Stimulated activated CD8-positive, alpha-beta memory T cell treated with anti-CD3 and anti-CD28 coated beads, Interleukin-15, amount 100 ng/mL, for 48 hours (primary cell): ENCODE results near the gene SULT1E1.
"Not testable (repeated sequence)": the region's sequence is repeated elsewhere in the genome, so short reads cannot be mapped to it uniquely, and the experiment has no call there.

Experiments used
- DNase-seq, 2 donors: peaks; one replicate each; pipeline ENCODE4 v3.0.0-alpha.2; 2020; ENCODE audit warnings: low read depth in 2 of 2

SULT1E1 gene

DNA sequence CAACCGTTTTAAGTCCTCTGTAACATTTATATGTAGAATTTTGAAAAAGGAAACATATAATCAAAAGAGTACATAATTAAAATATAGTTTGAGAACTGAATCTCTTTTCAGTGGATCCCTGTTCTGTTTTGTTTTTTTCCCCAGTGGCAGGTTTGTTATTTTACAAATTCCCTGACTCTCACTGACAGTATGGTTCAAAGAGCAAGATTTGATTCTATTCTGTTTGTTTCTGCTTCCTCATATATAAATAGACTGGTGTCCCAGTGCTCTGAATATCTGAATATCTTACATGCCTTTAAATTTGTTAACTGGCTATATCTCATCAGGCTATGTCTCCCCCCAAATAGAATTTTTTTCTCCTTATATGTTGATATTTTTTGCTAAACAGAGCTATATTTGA, 16.6 kb downstream of the SULT1E1 start:
- no peak for DNase-seq

DNA sequence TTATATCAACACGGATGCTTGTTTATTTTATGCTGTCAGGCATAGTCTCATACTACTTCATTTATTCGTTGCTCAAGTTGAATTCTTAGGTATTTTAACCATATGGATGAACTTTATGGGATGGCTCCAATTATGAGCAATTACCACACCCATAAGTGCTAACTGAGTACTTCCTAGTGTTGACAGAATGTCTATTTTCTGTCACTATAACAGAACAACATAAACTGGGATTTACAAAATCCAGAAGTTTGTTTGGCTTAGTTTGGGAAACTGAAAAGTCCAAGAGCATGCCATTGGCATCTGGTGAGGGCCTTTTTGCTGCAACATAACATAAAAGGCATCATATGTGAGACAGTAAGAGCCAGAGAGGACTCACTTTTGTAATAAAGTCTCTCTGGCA, 21.0 kb downstream of the SULT1E1 start:
- DNase-seq: no peak

DNA sequence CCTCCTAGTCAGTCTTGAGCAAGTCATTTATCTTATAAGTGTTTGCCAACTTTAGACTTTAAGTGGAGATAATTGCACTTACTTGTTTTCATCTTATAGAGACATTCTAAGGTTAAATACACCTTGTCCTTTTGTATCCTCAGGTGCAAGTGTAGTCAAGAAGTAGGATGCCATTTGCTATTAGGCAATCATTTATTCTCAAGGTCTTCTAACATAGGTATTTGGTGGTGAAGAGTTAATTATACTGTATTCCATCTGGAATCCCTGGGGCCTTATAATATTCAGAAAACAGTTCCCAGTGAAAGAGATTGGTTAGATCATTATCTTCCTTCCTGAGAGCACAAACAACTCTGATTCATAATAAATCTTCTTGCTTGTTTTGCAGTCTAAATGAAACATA, 23.7 kb downstream of the SULT1E1 start:
- DNase-seq: no peak

GRCh38 chr4:69835766-69836165, 24.2 kb downstream of the SULT1E1 start:
- no peak for DNase-seq

GRCh38 chr4:69833251-69833650, 26.7 kb downstream of the SULT1E1 start:
- DNase-seq: no peak

DNA sequence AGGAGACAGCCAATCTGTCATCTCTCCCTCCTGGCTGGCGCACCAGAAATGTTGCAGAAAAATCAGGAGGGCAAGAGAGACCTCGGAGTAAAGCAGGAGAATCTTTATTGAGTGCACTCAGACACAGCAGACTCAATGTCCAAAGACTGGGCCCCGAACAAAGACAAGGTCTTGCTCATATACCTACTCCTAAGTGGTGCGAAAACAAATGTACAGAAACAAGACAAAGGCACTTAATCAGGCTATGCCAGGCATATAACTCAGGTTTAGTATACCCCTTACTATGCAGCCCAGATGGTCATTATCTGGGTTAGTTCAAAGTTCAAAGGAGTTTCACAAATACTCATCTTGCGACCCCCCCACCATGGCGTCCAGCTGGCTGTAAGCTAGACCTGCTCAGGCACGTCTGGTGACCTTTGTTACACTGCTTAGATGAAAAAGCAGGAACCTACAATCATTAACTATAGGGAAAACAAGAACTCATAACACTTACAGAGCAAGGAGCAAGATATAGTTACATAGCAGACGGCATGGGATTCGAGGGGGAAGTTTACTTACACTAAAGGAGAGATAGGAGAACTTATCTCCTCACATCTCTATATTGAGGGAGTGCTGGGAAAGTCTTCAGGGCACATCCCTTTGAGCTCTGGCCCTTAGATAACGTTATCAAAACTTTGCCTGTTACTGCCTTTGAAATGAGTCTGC, 27.5 kb downstream of the SULT1E1 start:
- no peak for DNase-seq

DNA sequence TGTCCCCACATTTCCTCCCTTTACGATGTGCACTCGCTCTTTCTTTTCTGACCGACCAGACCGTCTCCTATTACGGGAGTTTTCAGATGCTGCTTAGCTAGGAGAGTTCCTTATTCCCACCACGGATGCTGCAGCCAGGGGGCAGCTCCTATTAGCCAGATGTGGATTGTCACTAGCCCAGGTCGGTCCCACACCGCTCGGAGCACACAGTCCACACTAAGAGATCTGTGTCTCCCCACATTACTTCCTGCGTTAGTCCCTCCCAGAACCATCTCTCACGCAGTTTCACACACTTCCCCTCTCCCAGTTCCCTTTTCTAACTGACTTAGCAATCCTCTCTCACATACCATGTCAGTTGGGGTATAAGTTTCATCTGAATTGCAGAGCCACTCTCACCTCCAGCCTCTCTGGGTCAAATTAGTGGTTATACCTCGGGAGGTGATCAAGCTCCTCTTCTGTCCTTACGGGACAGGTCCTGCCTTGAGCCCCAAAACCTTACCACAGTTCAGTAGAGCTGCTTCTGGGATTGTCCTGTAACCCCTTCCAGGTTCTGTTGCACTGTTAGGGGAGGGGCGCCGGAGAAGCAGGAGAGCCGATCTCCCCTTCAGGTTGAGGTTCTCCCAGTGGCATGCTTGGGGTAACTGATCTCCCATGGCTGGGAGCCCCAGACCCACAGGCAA, 28.2 kb downstream of the SULT1E1 start:
- no peak for DNase-seq

DNA sequence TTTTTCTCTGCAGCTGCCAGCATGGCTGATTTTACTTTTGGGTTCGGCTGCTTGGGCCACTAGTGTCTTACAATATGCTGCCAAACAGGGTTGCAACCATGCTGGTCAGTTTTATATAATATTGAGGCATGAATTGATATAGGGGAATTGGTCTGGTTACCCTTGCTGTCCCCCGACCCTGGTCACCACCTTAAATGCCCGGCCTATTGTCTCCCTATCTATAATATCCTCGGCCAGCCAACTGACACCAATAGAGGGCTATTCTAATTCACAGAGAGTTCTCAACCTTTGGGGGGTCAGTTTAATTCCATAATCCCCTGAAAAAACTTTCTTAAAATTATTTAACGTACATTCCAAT, 28.7 kb downstream of the SULT1E1 start:
- no peak for DNase-seq

DNA sequence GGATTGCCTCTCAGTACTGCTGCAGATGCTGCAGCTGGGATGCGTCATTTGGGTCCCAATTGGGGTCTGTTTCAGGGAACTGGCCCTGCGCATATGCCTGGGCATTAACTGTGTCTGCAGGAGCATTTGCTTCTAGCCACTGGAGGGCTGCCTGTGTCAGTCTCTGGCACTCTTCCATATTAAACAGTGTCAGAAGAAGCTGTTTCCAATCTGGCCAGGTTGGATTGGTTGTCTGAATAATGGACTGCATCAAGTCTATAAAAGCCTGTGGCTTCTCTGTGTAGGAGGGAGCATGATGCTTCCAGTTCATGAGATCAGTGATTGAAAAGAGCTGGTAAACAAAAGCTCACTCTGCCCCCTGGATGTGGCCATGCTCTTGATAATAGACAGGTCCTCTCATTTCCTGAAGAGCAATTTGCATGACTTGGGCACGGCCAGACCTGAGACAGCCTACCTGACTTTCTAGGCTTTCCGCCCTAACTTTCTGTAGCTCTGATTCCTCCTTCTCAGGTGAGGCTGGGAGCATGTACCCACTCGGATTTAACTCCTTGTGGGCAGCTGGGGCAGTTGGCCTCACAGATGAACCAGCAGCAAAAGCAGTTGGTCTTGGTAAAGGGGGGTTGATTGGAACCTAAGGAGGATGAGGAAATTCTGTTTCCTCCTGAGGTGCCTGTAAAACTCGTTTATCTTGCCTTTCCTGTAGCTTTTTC, 29.2 kb downstream of the SULT1E1 start:
- DNase-seq: no peak

DNA sequence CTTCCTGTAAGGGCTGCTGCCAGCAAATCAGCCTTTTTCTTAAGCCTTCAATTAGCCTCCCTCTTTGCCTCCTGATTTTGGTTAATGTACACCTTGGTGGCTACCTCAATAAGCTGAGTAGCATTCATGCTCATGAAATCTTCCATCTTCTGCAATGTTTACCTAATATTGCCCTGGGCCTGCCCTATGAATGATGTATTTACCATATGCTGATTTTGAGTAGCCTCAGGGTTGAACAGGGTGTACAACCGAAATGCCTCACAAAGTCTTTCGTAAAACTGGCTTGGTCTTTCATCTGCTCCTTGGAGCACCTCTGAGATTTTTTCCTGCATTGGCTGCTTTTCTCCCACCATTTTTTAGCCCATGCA, 29.8 kb downstream of the SULT1E1 start:
- no peak for DNase-seq

DNA sequence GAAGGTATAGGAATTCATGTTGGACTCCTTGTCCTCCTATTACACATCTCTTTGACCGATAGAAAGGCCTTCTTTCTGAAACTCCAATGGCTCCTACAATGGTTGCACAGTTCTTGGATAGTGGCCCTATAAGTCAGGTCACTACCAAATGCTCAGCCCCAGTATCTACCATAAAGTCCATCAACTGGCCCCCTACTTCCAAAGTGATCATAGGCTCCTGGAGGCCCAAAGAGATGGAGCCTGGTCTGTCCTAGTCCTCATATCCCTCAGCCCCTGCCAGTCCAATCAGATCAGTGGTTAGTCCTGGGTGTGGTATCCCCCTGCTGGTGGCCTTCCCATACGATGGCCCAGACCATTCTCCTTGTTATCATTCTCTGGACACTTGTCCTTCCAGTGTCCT, 30.3 kb downstream of the SULT1E1 start:
- no peak for DNase-seq

DNA sequence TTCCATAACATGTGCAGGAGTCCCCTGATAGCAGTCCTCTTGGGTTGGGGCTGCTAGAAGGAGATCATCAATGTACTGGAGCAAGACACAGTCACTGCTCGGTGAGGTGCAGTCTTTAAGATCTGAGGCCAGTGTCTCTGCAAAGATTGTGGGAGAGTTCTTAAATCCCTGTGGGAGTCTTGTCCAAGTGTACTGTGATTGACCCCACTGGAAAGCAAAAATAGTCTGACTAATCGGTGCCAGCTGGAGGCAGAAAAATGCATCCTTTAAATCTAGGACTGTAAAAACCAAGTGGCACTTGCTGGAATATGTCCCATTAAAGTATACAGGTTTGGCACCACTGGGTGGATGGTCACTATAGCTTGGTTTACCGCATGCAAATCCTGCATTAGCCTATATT, 31.1 kb downstream of the SULT1E1 start:
- DNase-seq: no peak

GRCh38 chr4:69825056-69825455, 34.9 kb downstream of the SULT1E1 start:
- DNase-seq: not testable (repeated sequence)

- DNase-seq: peak; percentile 6 to 9
Measured at GRCh38 chr4:69823481-69824186, 36.3 kb downstream of the SULT1E1 start.

DNA sequence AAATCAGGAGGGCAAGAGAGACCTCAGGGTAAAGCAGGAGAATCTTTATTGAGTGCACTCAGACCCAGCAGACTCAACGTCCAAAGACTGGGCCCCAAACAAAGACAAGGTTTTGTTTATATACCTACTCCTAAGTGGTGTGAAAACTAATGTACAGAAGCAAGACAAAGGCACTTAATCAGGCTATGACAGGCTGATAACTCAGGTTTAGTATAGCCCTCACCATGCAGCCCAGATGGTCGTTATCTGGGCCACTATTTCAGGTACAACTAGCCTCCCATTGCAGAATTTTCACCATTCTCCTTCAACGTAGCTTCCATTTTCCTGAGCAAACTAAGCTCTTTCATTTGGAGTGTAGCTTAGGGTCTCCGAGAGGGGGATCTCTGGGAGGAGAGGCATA, 36.9 kb downstream of the SULT1E1 start:
- DNase-seq: no peak

DNA sequence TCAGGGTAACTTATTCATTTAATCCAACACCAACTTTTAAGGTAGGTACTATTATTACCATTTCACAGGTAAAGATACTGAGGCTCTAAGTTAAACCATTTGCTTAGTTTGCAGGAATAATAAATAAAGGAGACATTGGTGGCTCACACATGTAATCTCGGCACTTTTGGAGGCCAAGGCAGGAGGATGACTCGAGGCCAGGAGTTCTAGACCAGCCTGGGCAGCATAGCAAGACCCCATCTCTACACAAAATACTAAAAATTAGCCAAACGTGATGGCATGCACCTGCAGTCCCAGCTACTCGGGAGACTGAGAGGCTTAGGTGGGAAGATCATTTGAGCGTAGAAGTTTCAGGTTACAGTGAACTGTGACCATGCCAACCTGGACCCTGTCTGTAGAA, 37.7 kb downstream of the SULT1E1 start:
- no peak for DNase-seq

- DNase-seq: no peak
Measured at GRCh38 chr4:69818060-69818639, 41.8 kb downstream of the SULT1E1 start.

DNA sequence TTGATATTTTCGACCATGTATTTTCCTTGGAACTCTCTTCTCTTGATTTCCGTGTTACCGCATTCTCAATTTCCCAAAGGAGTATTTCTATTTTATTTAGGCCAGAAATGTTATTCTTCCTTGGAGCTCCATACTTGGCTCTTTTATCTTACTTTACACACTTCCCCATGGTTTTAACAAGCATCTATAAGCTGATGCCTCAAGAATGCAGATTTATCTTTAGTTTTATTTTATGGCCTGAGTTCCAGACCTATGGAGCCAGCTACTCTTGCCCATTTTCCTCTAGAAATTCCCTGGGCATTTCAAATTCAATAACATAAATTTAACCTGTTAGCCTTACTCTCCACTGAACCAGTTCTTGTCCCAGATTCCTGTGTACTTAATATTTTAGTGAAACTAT, 43.7 kb downstream of the SULT1E1 start:
- no peak for DNase-seq

DNA sequence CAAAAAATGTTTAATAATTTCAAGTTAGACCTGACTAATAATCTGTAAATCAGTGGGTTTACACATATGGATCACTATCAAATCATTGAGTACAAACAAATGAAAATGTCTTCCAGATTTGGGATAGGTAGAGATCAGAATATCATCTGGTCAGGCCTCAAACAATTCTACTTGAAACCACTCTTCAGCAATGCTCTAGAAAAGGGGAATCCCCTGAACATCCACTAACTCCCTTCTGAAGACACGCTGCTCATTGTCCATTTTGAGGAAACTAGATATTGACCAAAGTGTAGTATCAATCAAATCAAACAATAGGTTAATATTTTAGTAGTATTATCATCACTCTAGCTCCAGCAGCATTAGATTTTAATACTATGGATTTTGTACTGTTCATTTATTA, 46.3 kb downstream of the SULT1E1 start:
- no peak for DNase-seq

DNA sequence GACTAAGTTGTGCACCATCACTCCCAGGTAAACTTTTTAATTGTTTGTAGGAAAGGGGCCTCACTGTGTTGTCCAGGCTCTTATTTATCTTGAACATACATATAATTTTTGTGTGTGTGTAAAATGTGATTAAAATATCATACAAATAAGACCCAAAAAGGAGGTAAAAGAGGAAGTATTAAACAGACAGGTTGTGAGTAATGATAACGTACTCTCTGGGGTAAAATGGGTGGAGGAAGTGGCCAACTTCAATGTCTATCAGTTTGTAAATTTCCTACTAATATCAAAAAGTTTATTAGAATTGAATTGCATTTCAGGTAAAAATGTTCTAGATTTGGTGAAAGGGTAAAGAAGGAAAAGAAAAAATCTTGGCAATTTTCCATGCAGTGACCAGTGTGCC, 48.8 kb downstream of the SULT1E1 start:
- DNase-seq: no peak

DNA sequence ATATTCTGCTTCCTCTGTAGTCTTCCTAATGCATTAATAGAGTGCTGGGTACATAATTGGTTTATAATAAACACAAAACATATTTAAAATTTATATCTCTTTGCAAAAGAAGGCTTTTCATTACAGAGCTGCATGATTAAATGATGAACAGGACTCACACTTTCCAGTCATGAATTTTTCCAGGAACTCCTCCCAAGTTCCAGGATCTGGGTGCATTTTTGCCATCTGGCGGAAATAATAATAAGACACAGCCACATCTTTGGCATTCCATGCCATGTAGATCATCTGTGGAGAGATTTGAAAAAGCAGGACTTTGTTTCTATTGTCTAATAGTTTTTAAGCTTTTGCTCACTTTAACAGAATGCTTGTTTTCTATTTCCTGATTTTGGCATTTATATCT, 59.3 kb downstream of the SULT1E1 start:
- no peak for DNase-seq

DNA sequence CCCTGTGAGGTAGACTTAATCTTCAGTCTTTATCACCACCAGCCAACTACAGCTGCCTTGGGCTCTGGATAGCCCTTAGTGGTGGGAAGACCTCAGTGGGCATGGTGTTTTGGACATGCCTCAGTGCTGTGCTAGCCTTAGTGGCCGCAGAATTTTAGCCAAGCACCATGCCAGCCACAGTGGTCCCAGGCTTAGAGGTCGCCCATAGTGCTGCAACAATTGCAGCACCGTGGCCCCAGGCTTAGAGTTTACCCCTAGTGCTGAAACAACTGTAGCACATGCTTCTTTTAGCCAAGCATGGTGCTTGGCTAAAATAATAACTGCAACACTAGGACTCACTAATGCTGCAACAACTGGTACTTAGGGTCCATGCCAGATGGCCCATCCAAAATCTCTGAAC, 60.6 kb downstream of the SULT1E1 start:
- no peak for DNase-seq
